ENCODE measurements around the gene SLC12A7. TPM values are rescaled to one million over a fixed set of nuclear protein-coding genes. Genes with fewer than 3 reads are reported as not detected.

The SLC12A7 gene
- total and polyA plus RNA-seq, 2 of the 13 experiments (the other 11 are each of a cell fraction or from before 2014, with no cell fraction given): 14.0 to 18.5 TPM

DNA sequence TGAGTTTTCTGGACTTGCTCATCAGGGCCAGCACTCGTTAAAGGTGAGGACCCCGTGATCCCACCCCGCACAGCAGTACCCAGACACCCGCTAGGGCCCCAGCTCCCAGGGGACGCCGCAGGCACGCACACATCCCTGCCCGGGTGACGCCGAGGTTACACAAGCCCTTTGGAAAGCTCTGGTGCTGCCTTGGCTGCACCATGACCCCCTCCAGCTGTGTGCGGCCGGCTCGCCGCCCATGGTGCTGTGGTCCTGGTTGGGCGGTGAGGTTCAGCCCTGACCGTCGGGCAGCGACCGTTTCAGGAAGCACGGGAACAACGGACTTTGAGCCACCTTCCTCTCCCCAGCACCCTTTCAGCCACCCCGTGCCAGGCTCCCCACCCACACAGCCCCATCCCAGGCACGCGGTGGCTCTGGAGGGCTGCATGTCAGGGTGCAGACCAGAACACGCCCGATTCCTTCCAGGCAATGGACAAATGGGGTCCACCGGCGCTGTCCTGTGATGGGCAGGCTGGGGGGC lies 7.5 kb upstream of the SLC12A7 start (continued):
- TF ChIP-seq ZNF224 (CRISPR knock-in tag; IDR thresholded peaks at IDR 0.05) (no peak), RCOR2 (CRISPR knock-in tag; IDR thresholded peaks at IDR 0.05) (peak; percentile 32), STAT5B (CRISPR knock-in tag; IDR thresholded peaks at IDR 0.05) (no peak), ZNF660 (CRISPR knock-in tag; IDR thresholded peaks at IDR 0.05; ENCODE audit: borderline replicate concordance, low read depth) (no peak), TBX2 (CRISPR knock-in tag; IDR thresholded peaks at IDR 0.05; ENCODE audit: borderline replicate concordance) (peak; percentile 57; the same call in 1 of the 2 replicates), ZNF772 (CRISPR knock-in tag; IDR thresholded peaks at IDR 0.05) (no peak), HDAC2 (CRISPR knock-in tag; IDR thresholded peaks at IDR 0.05) (peak; percentile 84; the same call in 1 of the 2 replicates), RBM39 (IDR thresholded peaks at IDR 0.05; ENCODE audit: low read depth, low read length, poor library complexity, severe bottlenecking) (peak; percentile 11), MYC (CRISPR knock-in tag; IDR thresholded peaks at IDR 0.05; ENCODE audit: borderline replicate concordance) (0 out of 2 replicates have a peak, but pooled peaks have one; percentile 66), ZNF619 (CRISPR knock-in tag; IDR thresholded peaks at IDR 0.05) (peak; percentile 72; the same call in 1 of the 2 replicates), ZBTB1 (CRISPR knock-in tag; IDR thresholded peaks at IDR 0.05; ENCODE audit: borderline replicate concordance) (no peak)
- TF ChIP-seq, protein P1, sequence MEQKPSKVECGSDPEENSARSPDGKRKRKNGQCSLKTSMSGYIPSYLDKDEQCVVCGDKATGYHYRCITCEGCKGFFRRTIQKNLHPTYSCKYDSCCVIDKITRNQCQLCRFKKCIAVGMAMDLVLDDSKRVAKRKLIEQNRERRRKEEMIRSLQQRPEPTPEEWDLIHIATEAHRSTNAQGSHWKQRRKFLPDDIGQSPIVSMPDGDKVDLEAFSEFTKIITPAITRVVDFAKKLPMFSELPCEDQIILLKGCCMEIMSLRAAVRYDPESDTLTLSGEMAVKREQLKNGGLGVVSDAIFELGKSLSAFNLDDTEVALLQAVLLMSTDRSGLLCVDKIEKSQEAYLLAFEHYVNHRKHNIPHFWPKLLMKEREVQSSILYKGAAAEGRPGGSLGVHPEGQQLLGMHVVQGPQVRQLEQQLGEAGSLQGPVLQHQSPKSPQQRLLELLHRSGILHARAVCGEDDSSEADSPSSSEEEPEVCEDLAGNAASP (CRISPR knock-in tag; IDR thresholded peaks at IDR 0.05; ENCODE audit: borderline replicate concordance): peak; percentile 44; the same call in 1 of the 2 replicates
- TF ChIP-seq, protein P2, sequence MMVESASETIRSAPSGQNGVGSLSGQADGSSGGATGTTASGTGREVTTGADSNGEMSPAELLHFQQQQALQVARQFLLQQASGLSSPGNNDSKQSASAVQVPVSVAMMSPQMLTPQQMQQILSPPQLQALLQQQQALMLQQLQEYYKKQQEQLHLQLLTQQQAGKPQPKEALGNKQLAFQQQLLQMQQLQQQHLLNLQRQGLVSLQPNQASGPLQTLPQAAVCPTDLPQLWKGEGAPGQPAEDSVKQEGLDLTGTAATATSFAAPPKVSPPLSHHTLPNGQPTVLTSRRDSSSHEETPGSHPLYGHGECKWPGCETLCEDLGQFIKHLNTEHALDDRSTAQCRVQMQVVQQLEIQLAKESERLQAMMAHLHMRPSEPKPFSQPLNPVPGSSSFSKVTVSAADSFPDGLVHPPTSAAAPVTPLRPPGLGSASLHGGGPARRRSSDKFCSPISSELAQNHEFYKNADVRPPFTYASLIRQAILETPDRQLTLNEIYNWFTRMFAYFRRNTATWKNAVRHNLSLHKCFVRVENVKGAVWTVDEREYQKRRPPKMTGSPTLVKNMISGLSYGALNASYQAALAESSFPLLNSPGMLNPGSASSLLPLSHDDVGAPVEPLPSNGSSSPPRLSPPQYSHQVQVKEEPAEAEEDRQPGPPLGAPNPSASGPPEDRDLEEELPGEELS (CRISPR knock-in tag; IDR thresholded peaks at IDR 0.05): peak; percentile 45; the same call in 1 of the 2 replicates
- TF ChIP-seq, protein P3, sequence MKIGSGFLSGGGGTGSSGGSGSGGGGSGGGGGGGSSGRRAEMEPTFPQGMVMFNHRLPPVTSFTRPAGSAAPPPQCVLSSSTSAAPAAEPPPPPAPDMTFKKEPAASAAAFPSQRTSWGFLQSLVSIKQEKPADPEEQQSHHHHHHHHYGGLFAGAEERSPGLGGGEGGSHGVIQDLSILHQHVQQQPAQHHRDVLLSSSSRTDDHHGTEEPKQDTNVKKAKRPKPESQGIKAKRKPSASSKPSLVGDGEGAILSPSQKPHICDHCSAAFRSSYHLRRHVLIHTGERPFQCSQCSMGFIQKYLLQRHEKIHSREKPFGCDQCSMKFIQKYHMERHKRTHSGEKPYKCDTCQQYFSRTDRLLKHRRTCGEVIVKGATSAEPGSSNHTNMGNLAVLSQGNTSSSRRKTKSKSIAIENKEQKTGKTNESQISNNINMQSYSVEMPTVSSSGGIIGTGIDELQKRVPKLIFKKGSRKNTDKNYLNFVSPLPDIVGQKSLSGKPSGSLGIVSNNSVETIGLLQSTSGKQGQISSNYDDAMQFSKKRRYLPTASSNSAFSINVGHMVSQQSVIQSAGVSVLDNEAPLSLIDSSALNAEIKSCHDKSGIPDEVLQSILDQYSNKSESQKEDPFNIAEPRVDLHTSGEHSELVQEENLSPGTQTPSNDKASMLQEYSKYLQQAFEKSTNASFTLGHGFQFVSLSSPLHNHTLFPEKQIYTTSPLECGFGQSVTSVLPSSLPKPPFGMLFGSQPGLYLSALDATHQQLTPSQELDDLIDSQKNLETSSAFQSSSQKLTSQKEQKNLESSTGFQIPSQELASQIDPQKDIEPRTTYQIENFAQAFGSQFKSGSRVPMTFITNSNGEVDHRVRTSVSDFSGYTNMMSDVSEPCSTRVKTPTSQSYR (CRISPR knock-in tag; IDR thresholded peaks at IDR 0.05; ENCODE audit: borderline replicate concordance): peak; percentile 38; the same call in 1 of the 2 replicates
- TF ChIP-seq, protein P4, sequence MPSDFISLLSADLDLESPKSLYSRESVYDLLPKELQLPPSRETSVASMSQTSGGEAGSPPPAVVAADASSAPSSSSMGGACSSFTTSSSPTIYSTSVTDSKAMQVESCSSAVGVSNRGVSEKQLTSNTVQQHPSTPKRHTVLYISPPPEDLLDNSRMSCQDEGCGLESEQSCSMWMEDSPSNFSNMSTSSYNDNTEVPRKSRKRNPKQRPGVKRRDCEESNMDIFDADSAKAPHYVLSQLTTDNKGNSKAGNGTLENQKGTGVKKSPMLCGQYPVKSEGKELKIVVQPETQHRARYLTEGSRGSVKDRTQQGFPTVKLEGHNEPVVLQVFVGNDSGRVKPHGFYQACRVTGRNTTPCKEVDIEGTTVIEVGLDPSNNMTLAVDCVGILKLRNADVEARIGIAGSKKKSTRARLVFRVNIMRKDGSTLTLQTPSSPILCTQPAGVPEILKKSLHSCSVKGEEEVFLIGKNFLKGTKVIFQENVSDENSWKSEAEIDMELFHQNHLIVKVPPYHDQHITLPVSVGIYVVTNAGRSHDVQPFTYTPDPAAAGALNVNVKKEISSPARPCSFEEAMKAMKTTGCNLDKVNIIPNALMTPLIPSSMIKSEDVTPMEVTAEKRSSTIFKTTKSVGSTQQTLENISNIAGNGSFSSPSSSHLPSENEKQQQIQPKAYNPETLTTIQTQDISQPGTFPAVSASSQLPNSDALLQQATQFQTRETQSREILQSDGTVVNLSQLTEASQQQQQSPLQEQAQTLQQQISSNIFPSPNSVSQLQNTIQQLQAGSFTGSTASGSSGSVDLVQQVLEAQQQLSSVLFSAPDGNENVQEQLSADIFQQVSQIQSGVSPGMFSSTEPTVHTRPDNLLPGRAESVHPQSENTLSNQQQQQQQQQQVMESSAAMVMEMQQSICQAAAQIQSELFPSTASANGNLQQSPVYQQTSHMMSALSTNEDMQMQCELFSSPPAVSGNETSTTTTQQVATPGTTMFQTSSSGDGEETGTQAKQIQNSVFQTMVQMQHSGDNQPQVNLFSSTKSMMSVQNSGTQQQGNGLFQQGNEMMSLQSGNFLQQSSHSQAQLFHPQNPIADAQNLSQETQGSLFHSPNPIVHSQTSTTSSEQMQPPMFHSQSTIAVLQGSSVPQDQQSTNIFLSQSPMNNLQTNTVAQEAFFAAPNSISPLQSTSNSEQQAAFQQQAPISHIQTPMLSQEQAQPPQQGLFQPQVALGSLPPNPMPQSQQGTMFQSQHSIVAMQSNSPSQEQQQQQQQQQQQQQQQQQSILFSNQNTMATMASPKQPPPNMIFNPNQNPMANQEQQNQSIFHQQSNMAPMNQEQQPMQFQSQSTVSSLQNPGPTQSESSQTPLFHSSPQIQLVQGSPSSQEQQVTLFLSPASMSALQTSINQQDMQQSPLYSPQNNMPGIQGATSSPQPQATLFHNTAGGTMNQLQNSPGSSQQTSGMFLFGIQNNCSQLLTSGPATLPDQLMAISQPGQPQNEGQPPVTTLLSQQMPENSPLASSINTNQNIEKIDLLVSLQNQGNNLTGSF (CRISPR knock-in tag; IDR thresholded peaks at IDR 0.05): no peak
- TF ChIP-seq, protein P5, sequence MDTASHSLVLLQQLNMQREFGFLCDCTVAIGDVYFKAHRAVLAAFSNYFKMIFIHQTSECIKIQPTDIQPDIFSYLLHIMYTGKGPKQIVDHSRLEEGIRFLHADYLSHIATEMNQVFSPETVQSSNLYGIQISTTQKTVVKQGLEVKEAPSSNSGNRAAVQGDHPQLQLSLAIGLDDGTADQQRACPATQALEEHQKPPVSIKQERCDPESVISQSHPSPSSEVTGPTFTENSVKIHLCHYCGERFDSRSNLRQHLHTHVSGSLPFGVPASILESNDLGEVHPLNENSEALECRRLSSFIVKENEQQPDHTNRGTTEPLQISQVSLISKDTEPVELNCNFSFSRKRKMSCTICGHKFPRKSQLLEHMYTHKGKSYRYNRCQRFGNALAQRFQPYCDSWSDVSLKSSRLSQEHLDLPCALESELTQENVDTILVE (CRISPR knock-in tag; IDR thresholded peaks at IDR 0.05): no peak
